Activated T-helper 1 cell treated with anti-CD3 and anti-CD28 coated beads, Interleukin-2, amount 50 U/mL, for 16 hours (primary cell): ENCODE results near the gene DALRD3.

Experiments
- DNase-seq, 2 donors: peaks; one replicate each; pipeline ENCODE4 v3.0.0-alpha.2; 2020; ENCODE audit warnings: low read depth in 1 of 2, low spot score in 1 of 2

Gene DALRD3

DNA sequence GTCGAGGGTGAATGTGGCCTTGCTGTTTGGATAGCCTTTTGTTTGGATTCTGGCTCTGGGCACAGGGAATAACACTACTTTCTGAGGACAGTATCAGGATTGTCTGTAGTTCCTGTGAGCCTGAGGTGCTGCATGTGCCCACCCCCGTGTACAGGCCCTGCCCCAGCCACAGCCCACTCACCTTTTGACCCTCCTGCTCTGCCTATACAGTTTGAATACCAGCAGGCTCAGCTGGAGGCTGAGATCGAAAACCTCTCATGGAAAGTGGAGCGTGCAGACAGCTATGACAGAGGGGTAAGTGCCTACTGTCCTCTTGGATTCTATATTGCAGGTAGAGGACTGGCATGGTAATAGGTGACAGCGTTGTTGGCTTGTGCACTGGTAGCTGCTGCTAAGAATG is 35.7 kb downstream of the DALRD3 start:
- no peak for DNase-seq

- DNase-seq = no peak
These were observed 36.4 kb downstream of the DALRD3 start for GRCh38 chr3:48982016-48982415.

DNA sequence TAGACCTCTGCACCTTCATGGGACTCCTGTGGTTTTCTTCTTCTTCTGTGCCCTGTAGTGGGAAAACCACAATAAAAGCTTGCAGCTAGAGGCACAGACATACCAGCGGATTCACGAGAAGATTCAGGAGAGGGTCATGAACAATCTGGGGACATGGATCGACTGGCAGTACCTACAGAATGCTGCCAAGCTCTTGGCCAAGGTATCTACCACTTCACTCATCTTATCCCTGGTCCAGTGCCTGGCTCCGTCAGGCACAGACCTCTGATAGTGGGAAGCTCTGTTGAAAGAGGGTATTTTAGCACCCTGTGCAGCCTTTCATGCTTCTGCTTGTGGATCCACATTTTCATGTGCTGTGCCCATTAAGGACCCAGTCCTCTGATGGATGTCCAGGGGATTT is 38.1 kb downstream of the DALRD3 start:
- DNase-seq = no peak

GRCh38 chr3:48979451-48979850 is 38.9 kb downstream of the DALRD3 start:
- no peak for DNase-seq

DNA sequence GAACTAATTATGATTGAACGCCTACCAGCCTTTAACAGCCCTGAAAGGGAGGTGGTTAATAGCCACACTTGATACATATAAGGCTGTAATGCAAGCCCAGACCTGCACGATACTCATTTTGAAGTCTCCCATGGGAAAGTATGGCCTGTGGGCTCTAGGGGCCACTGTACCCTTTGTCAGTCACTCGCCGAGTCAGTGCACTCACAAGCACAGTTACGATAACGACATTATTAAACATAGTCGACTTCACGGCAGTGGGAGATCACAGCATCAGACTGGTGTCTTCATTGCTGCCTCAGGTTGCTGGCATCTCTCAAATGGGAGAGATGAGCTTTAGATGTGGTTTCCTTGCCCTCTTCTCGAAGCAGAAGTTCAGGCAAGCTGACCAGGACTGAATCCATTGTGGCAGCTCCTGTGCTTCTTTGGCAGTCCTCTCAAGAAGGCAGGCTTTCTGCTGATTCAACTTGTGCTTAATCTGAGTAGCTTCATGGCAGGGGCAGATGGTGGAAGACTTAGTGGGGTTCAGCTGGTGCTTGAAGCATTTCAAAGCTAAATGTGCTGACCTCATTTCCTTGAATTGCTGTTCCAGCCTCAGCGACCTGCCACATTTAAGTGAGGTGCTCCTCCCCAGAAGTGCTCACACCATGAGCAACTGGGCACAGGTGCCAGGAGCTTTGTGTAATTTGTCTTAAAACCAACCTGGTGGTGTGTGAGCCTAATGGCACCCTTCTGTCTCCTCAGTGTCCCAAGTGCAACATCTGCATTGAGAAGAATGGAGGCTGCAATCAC is 44.1 kb downstream of the DALRD3 start:
- DNase-seq = no peak

DNA sequence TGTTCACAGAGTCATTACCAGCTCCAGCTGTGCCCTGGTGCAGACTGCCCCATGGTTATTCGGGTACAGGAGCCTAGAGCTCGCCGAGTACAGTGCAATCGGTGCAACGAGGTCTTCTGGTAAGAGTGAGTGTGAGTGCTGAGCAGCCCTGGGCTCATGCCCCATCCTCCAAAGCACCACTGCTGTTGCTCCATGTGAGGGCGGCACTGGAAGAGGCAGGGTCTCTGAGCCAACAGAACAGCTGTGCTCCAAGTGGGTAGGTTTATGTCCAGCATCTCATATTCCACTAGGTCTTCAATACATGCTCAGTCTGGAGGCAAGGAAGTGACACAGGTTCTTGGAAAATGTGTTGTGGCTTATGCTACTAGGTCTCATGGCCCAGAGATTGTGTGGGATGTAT is 47.8 kb downstream of the DALRD3 start:
- no peak for DNase-seq

DNA sequence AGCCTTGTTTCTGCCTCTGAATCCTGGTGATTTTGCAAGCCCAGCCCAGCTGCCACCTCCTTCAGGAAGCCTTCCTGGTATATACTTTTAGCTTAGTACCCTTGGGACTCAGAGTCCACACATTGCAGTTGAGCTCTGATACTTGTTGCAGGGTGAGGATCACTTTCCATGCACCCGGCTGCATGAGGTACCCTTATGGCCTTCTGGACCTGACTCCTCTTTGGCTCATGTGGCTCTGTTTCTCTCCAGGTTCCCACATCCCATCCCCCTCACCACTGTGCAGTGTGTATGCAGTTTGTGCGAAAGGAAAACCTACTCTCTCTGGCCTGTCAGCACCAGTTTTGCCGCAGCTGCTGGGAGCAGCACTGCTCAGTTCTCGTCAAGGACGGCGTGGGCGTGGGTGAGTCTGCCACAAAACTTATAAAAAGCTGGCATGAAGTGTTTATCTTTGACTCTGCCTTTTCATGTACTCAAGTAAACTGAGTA is 51.5 kb downstream of the DALRD3 start:
- no peak for DNase-seq

- no peak for DNase-seq
These were observed 52.0 kb downstream of the DALRD3 start for GRCh38 chr3:48966367-48966766.
